Erythroblast (primary cell): ENCODE data around the gene PRSS23.

ENCODE experiments used
- GATA1 ChIP-seq: IDR thresholded peaks from 2 replicates; pipeline ENCODE4 v1.6.1; 2011; ENCODE audit warnings: low read depth, mild to moderate bottlenecking, control low read depth, low read length, moderate library complexity
- POLR2A ChIP-seq: IDR thresholded peaks from 2 replicates; pipeline ENCODE4 v1.6.1; 2011; ENCODE audit warnings: mild to moderate bottlenecking, low read length

- TF ChIP-seq POLR2A (no peak), GATA1 (no peak)
Measured at GRCh38 chr11:86799680-86800075, 664 bp upstream of the PRSS23 start.
